GM12801 (cell line): ENCODE measurements around the gene ZBP1.

Source experiments
- TF ChIP-seq, protein P1 (sequence below): IDR thresholded peaks from one replicate; pipeline ENCODE4 v1.5.1; 2011; ENCODE audit warnings: control low read depth; ENCODE audit not compliant: insufficient read length; ENCODE audit errors: extremely low read depth

The ZBP1 gene, protein sequence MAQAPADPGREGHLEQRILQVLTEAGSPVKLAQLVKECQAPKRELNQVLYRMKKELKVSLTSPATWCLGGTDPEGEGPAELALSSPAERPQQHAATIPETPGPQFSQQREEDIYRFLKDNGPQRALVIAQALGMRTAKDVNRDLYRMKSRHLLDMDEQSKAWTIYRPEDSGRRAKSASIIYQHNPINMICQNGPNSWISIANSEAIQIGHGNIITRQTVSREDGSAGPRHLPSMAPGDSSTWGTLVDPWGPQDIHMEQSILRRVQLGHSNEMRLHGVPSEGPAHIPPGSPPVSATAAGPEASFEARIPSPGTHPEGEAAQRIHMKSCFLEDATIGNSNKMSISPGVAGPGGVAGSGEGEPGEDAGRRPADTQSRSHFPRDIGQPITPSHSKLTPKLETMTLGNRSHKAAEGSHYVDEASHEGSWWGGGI

DNA sequence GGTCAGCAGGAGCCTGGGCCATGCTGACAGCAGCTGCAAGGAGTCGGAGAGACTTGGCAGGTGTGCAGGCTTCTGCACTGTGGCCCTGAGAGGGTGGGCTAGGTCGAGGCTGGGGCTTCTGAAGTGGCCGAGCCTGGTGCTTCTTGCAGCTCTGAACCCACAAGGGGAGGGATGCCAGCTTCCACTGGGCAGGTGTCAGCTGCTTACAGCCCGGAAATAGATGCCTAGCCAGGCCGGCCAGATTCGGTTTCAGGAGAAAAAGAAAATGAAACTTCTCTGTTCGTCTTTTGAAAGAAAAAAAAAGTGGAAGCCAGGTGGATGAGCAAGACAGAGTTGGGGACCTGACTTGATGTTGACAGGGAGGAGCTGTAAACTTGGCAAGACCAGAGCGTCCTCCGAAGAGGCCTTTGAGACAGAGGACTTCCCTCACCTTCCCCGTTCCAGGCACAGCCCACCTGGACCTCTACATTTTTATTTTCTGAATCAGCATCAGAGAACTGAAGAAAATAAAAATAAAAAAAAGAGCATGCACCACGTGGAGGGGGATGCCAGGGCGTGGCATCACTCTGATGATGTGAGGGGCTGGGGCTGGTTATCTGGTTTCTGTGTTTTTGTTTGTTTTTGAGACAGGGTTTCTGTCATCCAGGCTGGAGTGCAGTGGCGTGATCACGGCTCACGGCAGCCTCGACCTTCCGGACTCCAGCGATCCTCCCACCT is at the start of gene ZBP1:
TSS of gene ZBP1 (minus strand) at position 153 of the 717 bp plus-strand sequence. CDS start at position 22, 131 bp downstream.
- TF ChIP-seq, protein P1, sequence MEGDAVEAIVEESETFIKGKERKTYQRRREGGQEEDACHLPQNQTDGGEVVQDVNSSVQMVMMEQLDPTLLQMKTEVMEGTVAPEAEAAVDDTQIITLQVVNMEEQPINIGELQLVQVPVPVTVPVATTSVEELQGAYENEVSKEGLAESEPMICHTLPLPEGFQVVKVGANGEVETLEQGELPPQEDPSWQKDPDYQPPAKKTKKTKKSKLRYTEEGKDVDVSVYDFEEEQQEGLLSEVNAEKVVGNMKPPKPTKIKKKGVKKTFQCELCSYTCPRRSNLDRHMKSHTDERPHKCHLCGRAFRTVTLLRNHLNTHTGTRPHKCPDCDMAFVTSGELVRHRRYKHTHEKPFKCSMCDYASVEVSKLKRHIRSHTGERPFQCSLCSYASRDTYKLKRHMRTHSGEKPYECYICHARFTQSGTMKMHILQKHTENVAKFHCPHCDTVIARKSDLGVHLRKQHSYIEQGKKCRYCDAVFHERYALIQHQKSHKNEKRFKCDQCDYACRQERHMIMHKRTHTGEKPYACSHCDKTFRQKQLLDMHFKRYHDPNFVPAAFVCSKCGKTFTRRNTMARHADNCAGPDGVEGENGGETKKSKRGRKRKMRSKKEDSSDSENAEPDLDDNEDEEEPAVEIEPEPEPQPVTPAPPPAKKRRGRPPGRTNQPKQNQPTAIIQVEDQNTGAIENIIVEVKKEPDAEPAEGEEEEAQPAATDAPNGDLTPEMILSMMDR, result no peak

DNA sequence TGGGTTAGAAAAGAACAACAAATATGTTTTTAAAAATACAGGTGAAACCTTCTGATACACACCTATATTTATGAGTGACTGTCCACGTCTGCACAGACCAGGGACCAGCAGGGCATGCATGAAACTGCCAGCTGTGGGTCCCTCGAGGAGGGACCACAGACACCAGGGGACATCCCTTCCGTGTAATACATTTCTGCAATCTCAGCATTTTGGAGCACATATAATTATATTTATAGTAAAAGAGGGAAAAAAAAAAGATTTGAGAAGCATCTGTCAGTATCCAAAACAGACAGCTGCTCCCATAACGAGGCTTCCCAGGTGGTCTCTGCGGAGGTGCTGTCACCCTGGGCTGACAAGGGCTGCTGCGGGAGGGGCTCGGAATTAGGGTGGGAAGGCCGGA is 49.4 kb upstream of the ZBP1 start:
- TF ChIP-seq, protein P1, result no peak

DNA sequence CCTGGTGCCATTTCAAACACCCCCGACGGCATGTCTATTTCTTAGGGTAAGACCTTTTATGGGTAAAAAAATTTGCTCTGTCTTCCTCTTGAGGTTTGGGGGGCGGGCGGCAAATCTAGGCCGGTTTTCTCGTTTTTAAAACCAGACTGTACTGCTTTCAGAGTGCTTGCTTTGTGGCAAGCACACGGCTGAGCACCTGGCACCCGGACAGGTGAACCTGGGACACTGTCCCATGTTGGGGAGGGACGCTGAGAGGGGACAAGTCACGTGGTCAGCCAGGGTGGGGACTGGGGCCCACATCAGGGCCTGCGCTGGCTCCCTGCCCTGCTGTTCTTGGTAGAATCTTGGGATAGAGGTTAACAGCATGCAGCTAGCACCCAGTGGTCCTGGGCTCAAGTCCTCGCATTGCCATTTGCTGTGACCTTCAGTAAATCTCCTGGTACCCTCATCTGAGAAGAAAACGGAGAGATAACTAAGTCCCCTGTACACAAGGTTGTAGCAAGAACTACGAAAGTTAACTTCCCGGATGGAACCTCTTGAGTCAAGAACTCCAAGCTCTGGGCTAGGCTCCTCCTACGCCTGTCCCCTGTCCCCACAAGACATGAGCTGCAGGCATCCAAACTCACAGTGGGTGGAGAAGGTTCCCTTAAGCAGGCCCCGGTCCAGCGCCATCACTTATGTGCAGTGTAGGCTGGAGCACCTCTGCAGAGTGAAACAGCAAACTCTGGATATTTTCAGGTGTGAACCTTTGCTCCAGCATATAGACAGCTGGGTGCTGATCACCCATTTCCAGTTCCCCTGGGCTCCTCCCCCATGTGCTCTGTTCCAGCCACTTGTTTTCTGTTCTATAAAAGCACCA is 47.9 kb upstream of the ZBP1 start:
- TF ChIP-seq, protein P1, result no peak

DNA sequence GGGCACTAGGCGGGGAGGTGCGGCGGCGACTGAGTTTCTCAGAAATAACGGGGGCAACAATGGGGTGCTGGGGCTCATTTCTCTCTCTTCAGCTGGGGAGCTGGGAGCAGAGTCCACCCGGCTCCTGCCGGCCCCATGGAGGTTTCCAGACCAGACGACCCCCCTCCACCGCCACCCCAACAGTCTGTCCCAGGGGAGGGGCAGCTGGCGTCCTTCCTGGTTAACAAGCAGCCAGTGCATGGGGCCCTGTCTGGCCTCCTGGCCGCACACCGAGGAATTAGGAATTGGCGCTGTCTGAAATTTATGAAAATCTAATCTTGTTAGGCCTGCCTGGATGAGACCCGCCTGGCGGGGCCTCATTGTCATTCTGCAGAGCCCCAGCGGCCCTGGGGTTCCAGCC is 47.2 kb upstream of the ZBP1 start:
- TF ChIP-seq, protein P1, result no peak

DNA sequence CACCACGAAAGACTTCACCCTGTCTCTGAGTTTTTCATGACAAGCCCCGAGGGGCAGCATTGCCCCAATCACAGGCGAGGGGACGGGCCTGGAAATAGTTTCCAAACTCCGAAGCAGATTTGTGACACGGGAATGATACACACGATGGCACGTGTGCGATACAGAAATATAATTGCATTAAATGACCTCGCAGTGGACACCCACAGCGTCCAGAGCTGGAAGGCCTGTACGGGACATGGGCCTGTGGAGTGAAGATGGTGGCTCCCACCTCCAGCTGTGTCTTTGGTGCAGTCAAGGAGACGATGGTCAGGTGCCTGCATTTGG is 46.6 kb upstream of the ZBP1 start:
- TF ChIP-seq, protein P1, result no peak

DNA sequence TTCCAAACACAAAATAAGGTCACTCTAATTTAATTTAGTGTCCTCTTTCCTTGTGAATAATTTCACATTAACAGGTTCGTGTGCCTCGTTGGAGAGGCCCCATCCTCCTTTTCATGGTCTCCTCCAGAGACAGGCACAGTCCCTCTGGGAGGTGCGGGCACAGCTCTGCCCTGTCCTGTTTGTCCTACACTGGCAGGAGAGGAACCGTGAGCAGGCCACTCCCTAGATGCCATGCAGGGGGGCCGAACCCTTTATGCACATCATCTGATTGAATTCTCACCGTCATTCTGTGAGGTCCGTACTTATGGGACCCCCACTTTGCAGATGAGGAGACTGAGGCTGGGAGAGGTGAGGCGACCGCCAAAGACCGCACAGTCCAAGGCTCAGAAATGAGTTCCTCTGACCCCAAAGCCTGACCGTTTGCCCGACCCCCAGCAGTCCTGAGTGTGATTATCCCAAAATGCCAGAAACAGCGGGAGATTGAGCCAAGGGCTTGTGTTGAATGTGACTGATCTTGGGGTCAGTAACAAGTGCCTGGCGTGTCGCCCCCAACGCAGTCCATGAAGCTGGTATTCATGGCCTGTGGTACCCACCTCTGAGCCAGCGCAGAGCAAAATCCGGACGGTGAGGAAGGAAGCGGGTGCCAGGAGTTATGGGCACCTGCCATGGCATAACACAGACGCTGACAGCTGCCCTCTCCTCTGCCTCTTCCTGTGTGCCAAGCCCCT is 46.0 kb upstream of the ZBP1 start:
- TF ChIP-seq, protein P1, result no peak

DNA sequence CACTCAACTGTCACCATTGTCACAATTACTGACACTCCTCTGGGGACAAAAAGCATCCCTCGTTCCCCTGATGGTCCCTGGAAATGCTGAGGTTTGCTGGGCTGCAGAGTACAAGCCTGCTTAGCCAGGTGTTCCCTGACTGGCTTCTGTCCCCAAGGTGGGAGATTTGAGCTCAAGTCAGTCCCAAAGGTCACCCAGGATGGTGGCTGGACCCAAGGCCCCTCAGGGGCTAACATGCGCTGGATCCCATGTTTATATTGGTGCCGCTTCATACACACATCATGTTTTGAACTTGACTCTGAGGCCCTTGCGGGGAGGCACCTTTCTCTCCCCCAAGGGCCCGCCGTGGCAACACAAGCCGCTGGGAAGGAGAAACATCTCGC is 45.4 kb upstream of the ZBP1 start:
- TF ChIP-seq, protein P1, result no peak
